ENCODE results near the gene AKTIP.
A peak's percentile ranks its signal among the peaks of the same experiment; 100 is the strongest.

The AKTIP gene

GRCh38 chr16:53509906-53510703, 7.1 kb upstream of the AKTIP start:
- Histone ChIP-seq H3K27me3 (ENCODE audit: control insufficient read depth, low read length) (peaks cover 10% of the 10 kb centered on the region), H3K4me3 (ENCODE audit: low read length) (peak overlapping the region; percentile 40), H3K4me2 (ENCODE audit: low read length) (peak overlapping the region; percentile 61), H4K20me1 (ENCODE audit: control insufficient read depth, insufficient read depth, low read depth, low read length) (no peaks in the 10 kb centered on the region), H3K9me2 (replicated peaks; ENCODE audit: control insufficient read depth, low read length) (no peaks in the 10 kb centered on the region), H3F3A (ENCODE audit: control insufficient read depth, insufficient read depth) (no peaks in the 10 kb centered on the region), H3K27ac (ENCODE audit: low read depth, low read length) (no peak overlapping the region), H3K36me3 (ENCODE audit: control insufficient read depth, low read length) (no peaks in the 10 kb centered on the region), H3K79me2 (ENCODE audit: control insufficient read depth, low read length) (no peaks in the 10 kb centered on the region), H3K4me1 (ENCODE audit: control insufficient read depth, low read length) (peaks cover 9% of the 10 kb centered on the region), H3K9me3 (ENCODE audit: control insufficient read depth, insufficient read depth, low read length) (0 out of 2 replicates have a peak, but pooled peaks cover 8% of the 10 kb centered on the region)
- peak; percentile 95 for TF ChIP-seq CTCF (IDR thresholded peaks at IDR 0.05; ENCODE audit: low read depth, low read length, poor library complexity, severe bottlenecking)
- TF ChIP-seq EZH2phosphoT487 (IDR thresholded peaks at IDR 0.05; ENCODE audit: borderline replicate concordance, low read length): no peak

GRCh38 chr16:53507464-53508179, 4.6 kb upstream of the AKTIP start:
- peaks cover 10% of the 10 kb centered on the region for H3K27me3 ChIP-seq (ENCODE audit: control insufficient read depth, low read length)
- H3K27ac ChIP-seq (ENCODE audit: low read depth, low read length): no peak overlapping the region
- no peaks in the 10 kb centered on the region for H3K9me2 ChIP-seq (replicated peaks; ENCODE audit: control insufficient read depth, low read length)
- H3K79me2 ChIP-seq (ENCODE audit: control insufficient read depth, low read length): peaks cover 4% of the 10 kb centered on the region; the same call in 1 of the 2 replicates
- H3K9me3 ChIP-seq (ENCODE audit: control insufficient read depth, insufficient read depth, low read length): no peaks in the 10 kb centered on the region
- H3K36me3 ChIP-seq (ENCODE audit: control insufficient read depth, low read length): no peaks in the 10 kb centered on the region
- no peak overlapping the region for H3K4me3 ChIP-seq (ENCODE audit: low read length)
- H3K4me1 ChIP-seq (ENCODE audit: control insufficient read depth, low read length): peaks cover 18% of the 10 kb centered on the region
- no peak overlapping the region for H3K4me2 ChIP-seq (ENCODE audit: low read length)
- TF ChIP-seq EZH2phosphoT487 (IDR thresholded peaks at IDR 0.05; ENCODE audit: borderline replicate concordance, low read length): no peak
- TF ChIP-seq CTCF (IDR thresholded peaks at IDR 0.05; ENCODE audit: low read depth, low read length, poor library complexity, severe bottlenecking): no peak
- no peaks in the 10 kb centered on the region for H4K20me1 ChIP-seq (ENCODE audit: control insufficient read depth, insufficient read depth, low read depth, low read length)
- no peaks in the 10 kb centered on the region for H3F3A ChIP-seq (ENCODE audit: control insufficient read depth, insufficient read depth)

- Histone ChIP-seq H3K9me3 (ENCODE audit: control insufficient read depth, insufficient read depth, low read length) (no peaks in the 10 kb centered on the region), H3K4me3 (ENCODE audit: low read length) (no peak overlapping the region), H3K4me1 (ENCODE audit: control insufficient read depth, low read length) (peaks cover 28% of the 10 kb centered on the region), H3K36me3 (ENCODE audit: control insufficient read depth, low read length) (no peaks in the 10 kb centered on the region), H3K79me2 (ENCODE audit: control insufficient read depth, low read length) (peaks cover 17% of the 10 kb centered on the region), H3F3A (ENCODE audit: control insufficient read depth, insufficient read depth) (no peaks in the 10 kb centered on the region), H4K20me1 (ENCODE audit: control insufficient read depth, insufficient read depth, low read depth, low read length) (no peaks in the 10 kb centered on the region), H3K9me2 (replicated peaks; ENCODE audit: control insufficient read depth, low read length) (no peaks in the 10 kb centered on the region), H3K27ac (ENCODE audit: low read depth, low read length) (no peak overlapping the region), H3K4me2 (ENCODE audit: low read length) (no peak overlapping the region), H3K27me3 (ENCODE audit: control insufficient read depth, low read length) (peaks cover 9% of the 10 kb centered on the region)
- TF ChIP-seq CTCF (IDR thresholded peaks at IDR 0.05; ENCODE audit: low read depth, low read length, poor library complexity, severe bottlenecking) (no peak), EZH2phosphoT487 (IDR thresholded peaks at IDR 0.05; ENCODE audit: borderline replicate concordance, low read length) (no peak)
Measured at GRCh38 chr16:53506254-53506653, 3.2 kb upstream of the AKTIP start.

All from DOHH2 (cell line).